ENCODE results near the gene PPARG.

Gene PPARG

GRCh38 chr3:12420393-12420792 is 131.5 kb downstream of the PPARG start:
- DNase-seq: no peak

- no peak for DNase-seq
Observed at GRCh38 chr3:12421132-12421531, 132.3 kb downstream of the PPARG start.

- DNase-seq: no peak
Observed at GRCh38 chr3:12423131-12423530, 134.3 kb downstream of the PPARG start.

GRCh38 chr3:12423918-12424630 is 135.2 kb downstream of the PPARG start:
- DNase-seq: no peak

- no peak for DNase-seq
Observed at GRCh38 chr3:12424635-12425319, 135.9 kb downstream of the PPARG start.

- DNase-seq: no peak
Observed at GRCh38 chr3:12425850-12426579, 137.1 kb downstream of the PPARG start.

GRCh38 chr3:12427551-12427950 is 138.7 kb downstream of the PPARG start:
- DNase-seq: no peak

GRCh38 chr3:12428126-12428525 is 139.3 kb downstream of the PPARG start:
- DNase-seq: no peak

GRCh38 chr3:12430086-12430485 is 141.2 kb downstream of the PPARG start:
- DNase-seq: no peak

- no peak for DNase-seq
Observed at GRCh38 chr3:12433823-12434222, 145.0 kb downstream of the PPARG start.

- DNase-seq: no peak
Observed at GRCh38 chr3:12436514-12437220, 147.8 kb downstream of the PPARG start.

- no peak for DNase-seq
Observed at GRCh38 chr3:12437221-12437605, 148.3 kb downstream of the PPARG start.

GRCh38 chr3:12437861-12438260 is 149.0 kb downstream of the PPARG start:
- DNase-seq: no peak

GRCh38 chr3:12438318-12438717 is 149.4 kb downstream of the PPARG start:
- DNase-seq: no peak

GRCh38 chr3:12439161-12439940 is 150.5 kb downstream of the PPARG start:
- DNase-seq: no peak

GRCh38 chr3:12440927-12441714 is 152.3 kb downstream of the PPARG start:
- DNase-seq: no peak

- no peak for DNase-seq
Observed at GRCh38 chr3:12442654-12443501, 154.0 kb downstream of the PPARG start.

- DNase-seq: no peak
Observed at GRCh38 chr3:12443781-12444522, 155.1 kb downstream of the PPARG start.

- DNase-seq: no peak
Observed at GRCh38 chr3:12444582-12445471, 156.0 kb downstream of the PPARG start.
